RWPE1 (cell line): ENCODE measurements around the gene ELN.
A peak's percentile ranks its signal among the peaks of the same experiment; 100 is the strongest.

Experiments
- CTCF ChIA-PET: fragments of 350-600 bp; sonication (Branson Sonifier 250); formaldehyde crosslinking; extraction: SDS; loops from one replicate; lab custom pipeline; 2021; lab: Yijun Ruan, JAX
- POLR2A ChIA-PET: fragments of 400-600 bp; formaldehyde crosslinking; extraction: SDS; loops from one replicate; lab custom pipeline; 2020; ENCODE audit warnings: antibody characterized with exemption; ENCODE audit not compliant: low non-redundant PET; lab: Yijun Ruan, JAX
- DNase-seq: peaks from one replicate; pipeline ENCODE4 v3.0.0; 2012; ENCODE audit warnings: low spot score
- H3K27ac ChIP-seq: fragments of 450-650 bp; 2 replicates; pipeline ENCODE4 v1.5.1; 2017
- CTCF ChIP-seq: fragments of 450-650 bp; conservative IDR thresholded peaks from 2 replicates; pipeline ENCODE4 v1.5.1; 2017; ENCODE audit warnings: low read depth, mild to moderate bottlenecking

ELN gene

GRCh38 chr7:74106846-74107245, 78.9 kb downstream of the ELN start:
- POLR2A ChIA-PET: no interaction called here
- CTCF ChIA-PET: no interaction called here

GRCh38 chr7:74115326-74115725, 87.4 kb downstream of the ELN start:
- POLR2A ChIA-PET: no interaction called here
- CTCF ChIA-PET: no interaction called here
- TF ChIP-seq CTCF: no peak
- no peak for DNase-seq
- peak overlapping the region; percentile 8; the same call in 1 of the 2 replicates for H3K27ac ChIP-seq

More at GRCh38 chr7:74106846-74107245, 78.9 kb downstream of the ELN start:
- H3K27ac ChIP-seq: no peak overlapping the region
- no peak for DNase-seq
- TF ChIP-seq CTCF: no peak

GRCh38 chr7:74116356-74116755, 88.4 kb downstream of the ELN start:
- POLR2A ChIA-PET: no interaction called here
- CTCF ChIA-PET: no interaction called here
- TF ChIP-seq CTCF: no peak
- no peak overlapping the region for H3K27ac ChIP-seq
- no peak for DNase-seq
